PC-3 (cell line): ENCODE measurements around the gene HERPUD1. TPM values are rescaled to one million over a fixed set of nuclear protein-coding genes. Genes with fewer than 3 reads are reported as not detected.
"Not testable (repeated sequence)": the region's sequence is repeated elsewhere in the genome, so short reads cannot be mapped to it uniquely, and the experiment has no call there.

Source experiments
- ATAC-seq: fragments of 200-7000 bp; cut with Tn5 transposase; 2 replicates; pipeline ENCODE4 v1.9.1; 2020; ENCODE audit warnings: mild to moderate bottlenecking, moderate library complexity
- BruUV-seq: library from RNA; stranded (reverse); fragments of 400-500 nt; replicated peaks from 2 replicates; lab custom pipeline; 2021; lab: Mats Ljungman, UMichigan
- CTCF ChIA-PET: fragments of 300-600 bp; sonication (Branson Sonifier 250); formaldehyde crosslinking; loops from one replicate; lab custom pipeline; 2022; ENCODE audit warnings: antibody characterized with exemption; lab: Charles Lee
- POLR2A ChIA-PET: fragments of 300-600 bp; sonication (Branson Sonifier 250); formaldehyde crosslinking; loops from one replicate; lab custom pipeline; 2022; ENCODE audit warnings: antibody characterized with exemption; ENCODE audit not compliant: unreplicated experiment; lab: Charles Lee
- DNase-seq: peaks from one replicate; pipeline ENCODE4 v3.0.0-alpha.2; 2015
- H2AFZ ChIP-seq: fragments of 300-600 bp; sonication (generic); 2 replicates; pipeline ENCODE4 v1.6.0; 2016; ENCODE audit warnings: antibody characterized with exemption, low read length
- H3F3A ChIP-seq: fragments of 300-600 bp; sonication (generic); one replicate; pipeline ENCODE4 v1.6.0; 2017; ENCODE audit warnings: antibody characterized with exemption, low read length, control low read depth, mild to moderate bottlenecking; ENCODE audit not compliant: unreplicated experiment
- H3K27ac ChIP-seq: fragments of 300-600 bp; sonication (generic); 2 replicates; pipeline ENCODE4 v1.5.1; 2016; ENCODE audit warnings: mild to moderate bottlenecking, low read length
- H3K27me3 ChIP-seq: fragments of 300-600 bp; sonication (generic); 2 replicates; pipeline ENCODE4 v1.6.1; 2016; ENCODE audit warnings: low read length, mixed read lengths
- H3K36me3 ChIP-seq: fragments of 300-600 bp; sonication (generic); 2 replicates; pipeline ENCODE4 v1.6.1; 2016; ENCODE audit warnings: low read depth, mixed run types, low read length, mixed read lengths
- H3K4me1 ChIP-seq: fragments of 300-600 bp; sonication (generic); 2 replicates; pipeline ENCODE4 v1.5.1; 2016; ENCODE audit warnings: low read length; ENCODE audit not compliant: insufficient read depth
- H3K4me2 ChIP-seq: fragments of 300-600 bp; sonication (generic); 2 replicates; pipeline ENCODE4 v1.6.0; 2016; ENCODE audit warnings: low read length
- H3K4me3 ChIP-seq: fragments of 300-600 bp; sonication (generic); 2 replicates; pipeline ENCODE4 v1.5.1; 2016; ENCODE audit warnings: mild to moderate bottlenecking, low read length, mixed read lengths
- H3K79me2 ChIP-seq: fragments of 300-600 bp; sonication (generic); 2 replicates; pipeline ENCODE4 v1.6.1; 2017; ENCODE audit warnings: low read length, mixed read lengths
- H3K9ac ChIP-seq: fragments of 300-600 bp; sonication (generic); 2 replicates; pipeline ENCODE4 v1.6.0; 2016; ENCODE audit warnings: mild to moderate bottlenecking, low read length
- H3K9me2 ChIP-seq: fragments of 300-600 bp; sonication (generic); replicated peaks from 2 replicates; pipeline ENCODE4 v1.6.1; 2016; ENCODE audit warnings: mixed run types, low read length, mixed read lengths
- H3K9me3 ChIP-seq: fragments of 300-600 bp; sonication (generic); 2 replicates; pipeline ENCODE4 v1.6.1; 2016; ENCODE audit warnings: low read length, mixed read lengths
- H4K20me1 ChIP-seq: fragments of 300-600 bp; sonication (generic); 2 replicates; pipeline ENCODE4 v1.6.1; 2016; ENCODE audit warnings: low read length, mixed read lengths
- EZH2 ChIP-seq: fragments of 300-600 bp; sonication (generic); IDR thresholded peaks from one replicate; pipeline ENCODE4 v1.6.1; 2017; ENCODE audit warnings: antibody characterized with exemption, mild to moderate bottlenecking, low read length; ENCODE audit not compliant: unreplicated experiment
- EZH2phosphoT487 ChIP-seq: fragments of 300-600 bp; sonication (generic); IDR thresholded peaks from 2 replicates; pipeline ENCODE4 v1.6.1; 2018; ENCODE audit warnings: mild to moderate bottlenecking, antibody characterized with exemption, low read length, borderline replicate concordance
- intact Hi-C: fragments of 100-400 bp; cut with micrococcal nuclease; formaldehyde crosslinking; loops from 2 replicates; pipeline ENCODE4 v1.9.0; 2023
- total RNA-seq: library from RNA; depleted of rRNA; stranded (reverse); fragments of >200 nt; gene quantifications from 2 replicates; pipeline ENCODE4 v1.2.3, GENCODE V29; 2014
- TF ChIP-seq, protein P1 (sequence below): fragments of 300-600 bp; sonication (generic); conservative IDR thresholded peaks from 2 replicates; pipeline ENCODE4 v1.5.1; 2017; ENCODE audit warnings: antibody characterized with exemption, low read depth, mild to moderate bottlenecking, low read length

The HERPUD1 gene
- total RNA-seq, 1 experiment from 2014 or later: 54.9 TPM

DNA sequence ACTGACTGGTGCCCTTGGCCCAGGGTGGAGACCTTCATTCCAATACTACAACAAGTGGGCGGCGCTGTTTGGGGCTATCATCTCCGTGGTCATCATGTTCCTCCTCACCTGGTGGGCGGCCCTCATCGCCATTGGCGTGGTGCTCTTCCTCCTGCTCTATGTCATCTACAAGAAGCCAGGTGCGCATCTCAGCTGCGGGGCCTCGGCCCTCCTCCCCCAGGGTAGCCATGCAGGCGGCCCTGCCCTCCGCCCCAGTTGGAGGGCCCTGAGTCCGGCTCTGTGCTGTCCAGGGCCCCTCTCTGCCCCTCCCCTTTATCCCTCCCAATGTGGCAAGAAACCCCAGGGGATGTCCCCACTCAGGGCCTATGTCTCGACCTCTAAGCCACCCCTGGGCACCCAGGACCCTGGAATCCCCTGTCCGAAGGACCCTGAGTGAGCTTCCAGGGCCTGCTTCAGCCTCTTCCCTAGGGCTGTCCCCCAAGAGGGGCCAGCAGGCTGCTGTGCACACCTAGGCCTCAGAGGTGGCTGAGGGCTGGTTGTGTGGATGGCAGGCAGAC lies 47.8 kb upstream of the HERPUD1 start:
- no peak for ATAC-seq
- no peaks in the 10 kb centered on the region for H4K20me1 ChIP-seq
- intact Hi-C loops: no loop called here
- no peaks in the 10 kb centered on the region for H3K4me1 ChIP-seq
- no peak overlapping the region for H3K4me3 ChIP-seq
- H3K9ac ChIP-seq: no peak overlapping the region
- DNase-seq: no peak
- H3K4me2 ChIP-seq: no peak overlapping the region
- no peak overlapping the region for H2AFZ ChIP-seq
- no peaks in the 10 kb centered on the region for H3K27me3 ChIP-seq
- ChIA-PET POLR2A (no interaction called here), CTCF (no interaction called here)
- H3K9me2 ChIP-seq: no peaks in the 10 kb centered on the region
- no peaks in the 10 kb centered on the region for H3K36me3 ChIP-seq
- H3F3A ChIP-seq: no peaks in the 10 kb centered on the region
- no peaks in the 10 kb centered on the region for H3K79me2 ChIP-seq
- BruUV-seq: no TSS peak
- H3K27ac ChIP-seq: no peak overlapping the region
- TF ChIP-seq, protein P1, sequence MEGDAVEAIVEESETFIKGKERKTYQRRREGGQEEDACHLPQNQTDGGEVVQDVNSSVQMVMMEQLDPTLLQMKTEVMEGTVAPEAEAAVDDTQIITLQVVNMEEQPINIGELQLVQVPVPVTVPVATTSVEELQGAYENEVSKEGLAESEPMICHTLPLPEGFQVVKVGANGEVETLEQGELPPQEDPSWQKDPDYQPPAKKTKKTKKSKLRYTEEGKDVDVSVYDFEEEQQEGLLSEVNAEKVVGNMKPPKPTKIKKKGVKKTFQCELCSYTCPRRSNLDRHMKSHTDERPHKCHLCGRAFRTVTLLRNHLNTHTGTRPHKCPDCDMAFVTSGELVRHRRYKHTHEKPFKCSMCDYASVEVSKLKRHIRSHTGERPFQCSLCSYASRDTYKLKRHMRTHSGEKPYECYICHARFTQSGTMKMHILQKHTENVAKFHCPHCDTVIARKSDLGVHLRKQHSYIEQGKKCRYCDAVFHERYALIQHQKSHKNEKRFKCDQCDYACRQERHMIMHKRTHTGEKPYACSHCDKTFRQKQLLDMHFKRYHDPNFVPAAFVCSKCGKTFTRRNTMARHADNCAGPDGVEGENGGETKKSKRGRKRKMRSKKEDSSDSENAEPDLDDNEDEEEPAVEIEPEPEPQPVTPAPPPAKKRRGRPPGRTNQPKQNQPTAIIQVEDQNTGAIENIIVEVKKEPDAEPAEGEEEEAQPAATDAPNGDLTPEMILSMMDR: no peak
- TF ChIP-seq EZH2phosphoT487 (no peak), EZH2 (no peak)
- no peaks in the 10 kb centered on the region for H3K9me3 ChIP-seq

DNA sequence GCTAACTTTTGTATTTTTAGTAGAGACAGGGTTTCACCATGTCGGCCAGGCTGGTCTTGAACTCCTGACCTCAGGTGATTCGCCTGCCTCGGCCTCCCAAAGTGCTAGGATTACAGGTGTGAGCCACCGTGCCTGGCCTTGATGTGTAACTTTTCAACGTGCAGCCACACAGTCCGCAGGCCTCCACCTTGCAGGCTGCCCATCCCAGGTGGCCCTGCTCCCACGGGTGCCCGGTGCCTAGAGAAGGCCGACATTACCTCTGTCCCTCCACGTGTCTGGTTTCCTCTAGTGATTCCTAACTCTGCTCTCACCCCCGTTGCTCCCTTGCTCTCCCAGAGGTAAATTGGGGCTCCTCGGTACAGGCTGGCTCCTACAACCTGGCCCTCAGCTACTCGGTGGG lies 47.0 kb upstream of the HERPUD1 start:
- H3F3A ChIP-seq, H3K9me2 ChIP-seq, DNase-seq, H3K4me1 ChIP-seq, H2AFZ ChIP-seq, H3K79me2 ChIP-seq, H4K20me1 ChIP-seq, H3K27ac ChIP-seq, H3K4me2 ChIP-seq, H3K4me3 ChIP-seq, CTCF ChIA-PET, H3K27me3 ChIP-seq, intact Hi-C loops, H3K9me3 ChIP-seq, POLR2A ChIA-PET, BruUV-seq, ATAC-seq, H3K36me3 ChIP-seq, H3K9ac ChIP-seq: not testable (repeated sequence)

- no peak overlapping the region for H3K4me3 ChIP-seq
- TF ChIP-seq, protein P1: no peak
- no peak for TF ChIP-seq EZH2phosphoT487
- no peak for TF ChIP-seq EZH2
- CTCF ChIA-PET: no interaction called here
Observed at GRCh38 chr16:56885446-56886162, 46.3 kb upstream of the HERPUD1 start.

More at GRCh38 chr16:56885446-56886162, 46.3 kb upstream of the HERPUD1 start:
- no peak for ATAC-seq
- POLR2A ChIA-PET: no interaction called here
- H3K9me3 ChIP-seq: no peaks in the 10 kb centered on the region
- H3K9ac ChIP-seq: no peak overlapping the region
- H2AFZ ChIP-seq: no peak overlapping the region
- no TSS peak for BruUV-seq
- DNase-seq: no peak
- H3K4me2 ChIP-seq: no peak overlapping the region
- no peaks in the 10 kb centered on the region for H3K79me2 ChIP-seq
- intact Hi-C loops: no loop called here
- H3K9me2 ChIP-seq: no peaks in the 10 kb centered on the region
- H3K36me3 ChIP-seq: no peaks in the 10 kb centered on the region
- H3K27ac ChIP-seq: no peak overlapping the region
- H3K27me3 ChIP-seq: no peaks in the 10 kb centered on the region
- H4K20me1 ChIP-seq: no peaks in the 10 kb centered on the region
- no peaks in the 10 kb centered on the region for H3K4me1 ChIP-seq
- H3F3A ChIP-seq: no peaks in the 10 kb centered on the region
